Central memory CD8-positive, alpha-beta T cell (primary cell): ENCODE results near the gene PLD2.
"Not testable (repeated sequence)": the region's sequence is repeated elsewhere in the genome, so short reads cannot be mapped to it uniquely, and the experiment has no call there.

Experiments
- ATAC-seq: fragments of 150-1000 bp; cut with Tn5 transposase; replicated peaks from 2 replicates; pipeline ENCODE4 v1.10.0; 2022; ENCODE audit warnings: mild to moderate bottlenecking, moderate FRiP score, moderate number of reproducible peaks; ENCODE audit not compliant: poor library complexity, severe bottlenecking; ENCODE audit errors: extremely low read depth
- DNase-seq, 2 donors: peaks; one replicate each; pipeline ENCODE4 v3.0.0; 2021; ENCODE audit warnings: low spot score in 2 of 2
- H3K27ac Mint-ChIP-seq: one replicate; pipeline ENCODE4 v1.8.0; 2022; ENCODE audit warnings: low read depth, mild to moderate bottlenecking, moderate library complexity, mixed read lengths
- H3K27me3 Mint-ChIP-seq: one replicate; pipeline ENCODE4 v1.8.0; 2022; ENCODE audit warnings: mixed read lengths
- H3K36me3 Mint-ChIP-seq: one replicate; pipeline ENCODE4 v1.8.0; 2022; ENCODE audit warnings: mild to moderate bottlenecking, moderate library complexity, mixed read lengths; ENCODE audit not compliant: insufficient read depth
- H3K4me1 Mint-ChIP-seq: one replicate; pipeline ENCODE4 v1.8.0; 2022; ENCODE audit warnings: mixed read lengths
- H3K4me3 Mint-ChIP-seq: one replicate; pipeline ENCODE4 v1.8.0; 2022; ENCODE audit warnings: mild to moderate bottlenecking, moderate library complexity, mixed read lengths
- H3K9me3 Mint-ChIP-seq: one replicate; pipeline ENCODE4 v1.8.0; 2022; ENCODE audit warnings: mixed read lengths

PLD2 gene

GRCh38 chr17:4827399-4827798, 20.4 kb downstream of the PLD2 start:
- Mint-ChIP-seq H3K4me1 (no peaks in the 10 kb centered on the region), H3K4me3 (no peak overlapping the region), H3K27me3 (no peaks in the 10 kb centered on the region), H3K27ac (no peak overlapping the region), H3K9me3 (no peaks in the 10 kb centered on the region), H3K36me3 (no peaks in the 10 kb centered on the region)
- DNase-seq: no peak
- ATAC-seq: no peak

GRCh38 chr17:4832829-4833177, 25.9 kb downstream of the PLD2 start:
- not testable (repeated sequence) for H3K27me3 Mint-ChIP-seq, H3K9me3 Mint-ChIP-seq, DNase-seq, H3K36me3 Mint-ChIP-seq
- Mint-ChIP-seq H3K4me3 (peak overlapping the region; percentile 88), H3K4me1 (peaks cover 37% of the 10 kb centered on the region), H3K27ac (peak overlapping the region; percentile 92)
- ATAC-seq: peak; percentile 7

GRCh38 chr17:4833178-4833940, 26.4 kb downstream of the PLD2 start, which contains the start of gene MINK1:
Gene MINK1, plus strand, starts transcription at chr17:4833340. Its CDS starts 244 bp downstream, at chr17:4833584.
- Mint-ChIP-seq H3K27me3 (no peaks in the 10 kb centered on the region), H3K4me3 (peak within 1 kb of the TSS; percentile 88), H3K4me1 (peaks cover 40% of the 10 kb centered on the region), H3K36me3 (peaks cover 10% of the 10 kb centered on the region), H3K27ac (peak within 1 kb of the TSS; percentile 92), H3K9me3 (no peaks in the 10 kb centered on the region)
- ATAC-seq (peak; percentile 86), DNase-seq (peak; percentile 71 to 81)

- peaks cover 10% of the 10 kb centered on the region for H3K36me3 Mint-ChIP-seq
- peaks cover 42% of the 10 kb centered on the region for H3K4me1 Mint-ChIP-seq
- no peak for DNase-seq
- no peaks in the 10 kb centered on the region for H3K9me3 Mint-ChIP-seq
- H3K27ac Mint-ChIP-seq: peak overlapping the region; percentile 85
- peak overlapping the region; percentile 88 for H3K4me3 Mint-ChIP-seq
- no peaks in the 10 kb centered on the region for H3K27me3 Mint-ChIP-seq
- no peak for ATAC-seq
These were observed 27.2 kb downstream of the PLD2 start for GRCh38 chr17:4833941-4834680.

- Mint-ChIP-seq H3K27ac (peak overlapping the region; percentile 85), H3K36me3 (peaks cover 10% of the 10 kb centered on the region), H3K9me3 (no peaks in the 10 kb centered on the region), H3K27me3 (no peaks in the 10 kb centered on the region), H3K4me1 (peaks cover 48% of the 10 kb centered on the region), H3K4me3 (peak overlapping the region; percentile 88)
- ATAC-seq (no peak), DNase-seq (no peak)
These were observed 27.7 kb downstream of the PLD2 start for GRCh38 chr17:4834681-4835020.

GRCh38 chr17:4836221-4836620, 29.3 kb downstream of the PLD2 start:
- DNase-seq (no peak), ATAC-seq (no peak)
- Mint-ChIP-seq H3K27me3 (no peaks in the 10 kb centered on the region), H3K9me3 (no peaks in the 10 kb centered on the region), H3K4me3 (peak overlapping the region; percentile 21), H3K4me1 (peaks cover 63% of the 10 kb centered on the region), H3K36me3 (peaks cover 14% of the 10 kb centered on the region), H3K27ac (peak overlapping the region; percentile 23)

- Mint-ChIP-seq H3K36me3 (peaks cover 17% of the 10 kb centered on the region), H3K4me3 (no peak overlapping the region), H3K9me3 (no peaks in the 10 kb centered on the region), H3K27ac (no peak overlapping the region), H3K4me1 (peaks cover 70% of the 10 kb centered on the region), H3K27me3 (no peaks in the 10 kb centered on the region)
- ATAC-seq (no peak), DNase-seq (no peak)
These were observed 30.7 kb downstream of the PLD2 start for GRCh38 chr17:4837471-4838308.

- Mint-ChIP-seq H3K9me3 (no peaks in the 10 kb centered on the region), H3K27me3 (no peaks in the 10 kb centered on the region), H3K36me3 (peaks cover 13% of the 10 kb centered on the region), H3K27ac (no peak overlapping the region), H3K4me3 (no peak overlapping the region), H3K4me1 (peaks cover 70% of the 10 kb centered on the region)
- ATAC-seq: no peak
- DNase-seq: no peak
These were observed 31.4 kb downstream of the PLD2 start for GRCh38 chr17:4838309-4838785.

GRCh38 chr17:4839221-4839620, 32.3 kb downstream of the PLD2 start:
- Mint-ChIP-seq H3K27me3 (no peaks in the 10 kb centered on the region), H3K4me3 (no peak overlapping the region), H3K36me3 (peaks cover 9% of the 10 kb centered on the region), H3K9me3 (no peaks in the 10 kb centered on the region), H3K27ac (no peak overlapping the region), H3K4me1 (peaks cover 65% of the 10 kb centered on the region)
- DNase-seq (no peak), ATAC-seq (no peak)

GRCh38 chr17:4839965-4840892, 33.3 kb downstream of the PLD2 start:
- no peak for ATAC-seq
- Mint-ChIP-seq H3K4me3 (peak overlapping the region; percentile 3), H3K27ac (peak overlapping the region; percentile 45), H3K27me3 (no peaks in the 10 kb centered on the region), H3K9me3 (no peaks in the 10 kb centered on the region), H3K36me3 (peaks cover 7% of the 10 kb centered on the region), H3K4me1 (peaks cover 66% of the 10 kb centered on the region)
- no peak for DNase-seq

- no peaks in the 10 kb centered on the region for H3K9me3 Mint-ChIP-seq
- ATAC-seq (no peak), DNase-seq (no peak)
- H3K4me1 Mint-ChIP-seq: peaks cover 66% of the 10 kb centered on the region
- peak overlapping the region; percentile 45 for H3K27ac Mint-ChIP-seq
- no peaks in the 10 kb centered on the region for H3K27me3 Mint-ChIP-seq
- H3K4me3 Mint-ChIP-seq: no peak overlapping the region
- peaks cover 7% of the 10 kb centered on the region for H3K36me3 Mint-ChIP-seq
These were observed 33.9 kb downstream of the PLD2 start for GRCh38 chr17:4840893-4841242.

- no peak overlapping the region for H3K27ac Mint-ChIP-seq
- no peak for DNase-seq
- H3K9me3 Mint-ChIP-seq: no peaks in the 10 kb centered on the region
- H3K36me3 Mint-ChIP-seq: peaks cover 7% of the 10 kb centered on the region
- no peak for ATAC-seq
- H3K4me1 Mint-ChIP-seq: peaks cover 61% of the 10 kb centered on the region
- H3K27me3 Mint-ChIP-seq: no peaks in the 10 kb centered on the region
- H3K4me3 Mint-ChIP-seq: no peak overlapping the region
These were observed 35.4 kb downstream of the PLD2 start for GRCh38 chr17:4842376-4842775.
